HG03139 (cell line): Measurements from ENCODE around the gene DCTPP1.

Experiments
- ATAC-seq: cut with Tn5 transposase; IDR thresholded peaks from one replicate; pipeline ENCODE4 v1.9.1; 2021; ENCODE audit not compliant: unreplicated experiment

Gene DCTPP1

GRCh38 chr16:30382111-30382881, 47.5 kb downstream of the DCTPP1 start, which contains the start of gene SEPTIN1:
TSS of gene SEPTIN1 (minus strand) at chr16:30382561. CDS start at chr16:30382542, 19 bp downstream.
- no peak for ATAC-seq

- no peak for ATAC-seq
These were observed 48.4 kb downstream of the DCTPP1 start for GRCh38 chr16:30381291-30382041.

GRCh38 chr16:30380803-30381208, 49.0 kb downstream of the DCTPP1 start:
- no peak for ATAC-seq

GRCh38 chr16:30380072-30380802, 49.6 kb downstream of the DCTPP1 start:
- ATAC-seq: no peak

- ATAC-seq: no peak
These were observed 50.6 kb downstream of the DCTPP1 start for GRCh38 chr16:30379158-30379783.

GRCh38 chr16:30378236-30379157, 51.3 kb downstream of the DCTPP1 start:
- ATAC-seq: peak; percentile 70

- peak; percentile 30 for ATAC-seq
These were observed 52.0 kb downstream of the DCTPP1 start for GRCh38 chr16:30377812-30378235.

GRCh38 chr16:30377050-30377811, 52.6 kb downstream of the DCTPP1 start:
- no peak for ATAC-seq

GRCh38 chr16:30376461-30376902, 53.3 kb downstream of the DCTPP1 start:
- no peak for ATAC-seq

GRCh38 chr16:30375864-30376263, 54.0 kb downstream of the DCTPP1 start:
- no peak for ATAC-seq

GRCh38 chr16:30374538-30374937, 55.3 kb downstream of the DCTPP1 start, which contains the start of gene MYL11:
TSS of gene MYL11 (plus strand) at chr16:30374802. CDS start at chr16:30374858, 56 bp downstream.
- ATAC-seq: no peak
